Fibroblast of skin of right quadriceps (primary cell): ENCODE data around the gene GPR37.

Experiments
- DNase-seq: peaks from one replicate; pipeline ENCODE4 v3.0.0-alpha.2; 2013

Gene GPR37, protein sequence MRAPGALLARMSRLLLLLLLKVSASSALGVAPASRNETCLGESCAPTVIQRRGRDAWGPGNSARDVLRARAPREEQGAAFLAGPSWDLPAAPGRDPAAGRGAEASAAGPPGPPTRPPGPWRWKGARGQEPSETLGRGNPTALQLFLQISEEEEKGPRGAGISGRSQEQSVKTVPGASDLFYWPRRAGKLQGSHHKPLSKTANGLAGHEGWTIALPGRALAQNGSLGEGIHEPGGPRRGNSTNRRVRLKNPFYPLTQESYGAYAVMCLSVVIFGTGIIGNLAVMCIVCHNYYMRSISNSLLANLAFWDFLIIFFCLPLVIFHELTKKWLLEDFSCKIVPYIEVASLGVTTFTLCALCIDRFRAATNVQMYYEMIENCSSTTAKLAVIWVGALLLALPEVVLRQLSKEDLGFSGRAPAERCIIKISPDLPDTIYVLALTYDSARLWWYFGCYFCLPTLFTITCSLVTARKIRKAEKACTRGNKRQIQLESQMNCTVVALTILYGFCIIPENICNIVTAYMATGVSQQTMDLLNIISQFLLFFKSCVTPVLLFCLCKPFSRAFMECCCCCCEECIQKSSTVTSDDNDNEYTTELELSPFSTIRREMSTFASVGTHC

DNA sequence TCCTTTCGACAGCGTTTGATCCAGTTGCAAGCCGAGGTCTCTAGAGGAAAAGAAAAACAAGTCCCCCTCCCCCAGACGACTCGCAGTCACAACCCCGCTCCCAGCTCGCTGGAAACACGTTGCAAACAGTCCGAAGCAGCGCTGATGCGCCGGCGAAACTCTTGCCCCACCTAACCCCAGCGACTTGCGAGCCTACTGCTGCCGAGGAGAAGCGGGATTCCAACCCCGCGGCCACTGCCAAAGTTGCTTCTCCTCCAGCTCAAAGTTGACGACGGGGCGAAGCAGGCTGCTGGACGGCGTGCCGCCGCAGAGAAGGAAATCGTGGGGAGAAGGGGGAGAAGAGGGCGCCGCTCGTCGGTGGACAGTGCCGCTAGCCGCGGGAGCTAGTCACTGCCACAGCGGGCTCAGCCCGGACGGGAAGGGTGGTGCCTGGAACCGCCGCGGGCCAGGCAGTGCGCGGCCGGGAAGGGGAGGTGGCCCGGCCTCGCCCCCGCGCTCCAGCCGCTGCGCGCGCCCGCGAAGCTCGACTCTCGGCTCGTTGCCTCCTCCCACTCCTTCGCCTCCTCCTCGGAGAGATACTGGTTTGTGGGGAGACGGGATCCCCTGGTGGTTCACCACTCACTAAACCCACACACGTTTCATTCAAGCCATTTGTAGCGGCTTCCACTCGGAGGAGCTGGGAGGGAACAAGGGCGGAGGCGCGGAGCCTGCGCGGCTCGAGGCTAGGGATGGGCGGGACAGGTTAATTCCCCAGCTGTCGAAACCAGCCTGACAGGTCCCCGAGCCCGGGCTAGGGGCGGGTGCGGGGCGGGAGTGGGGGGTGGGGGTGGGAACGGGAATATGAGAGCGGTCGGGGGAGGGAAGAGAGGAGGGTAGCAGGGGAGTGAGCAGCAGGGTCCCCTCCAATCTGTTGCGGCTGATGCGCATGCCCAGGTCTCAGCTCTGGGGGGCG, at the start of gene GPR37:
Gene GPR37 (minus strand): TSS at position 392 of the 952 bp plus-strand sequence. CDS start 816 bp downstream, outside the sequence.
- peak; percentile 33 for DNase-seq

DNA sequence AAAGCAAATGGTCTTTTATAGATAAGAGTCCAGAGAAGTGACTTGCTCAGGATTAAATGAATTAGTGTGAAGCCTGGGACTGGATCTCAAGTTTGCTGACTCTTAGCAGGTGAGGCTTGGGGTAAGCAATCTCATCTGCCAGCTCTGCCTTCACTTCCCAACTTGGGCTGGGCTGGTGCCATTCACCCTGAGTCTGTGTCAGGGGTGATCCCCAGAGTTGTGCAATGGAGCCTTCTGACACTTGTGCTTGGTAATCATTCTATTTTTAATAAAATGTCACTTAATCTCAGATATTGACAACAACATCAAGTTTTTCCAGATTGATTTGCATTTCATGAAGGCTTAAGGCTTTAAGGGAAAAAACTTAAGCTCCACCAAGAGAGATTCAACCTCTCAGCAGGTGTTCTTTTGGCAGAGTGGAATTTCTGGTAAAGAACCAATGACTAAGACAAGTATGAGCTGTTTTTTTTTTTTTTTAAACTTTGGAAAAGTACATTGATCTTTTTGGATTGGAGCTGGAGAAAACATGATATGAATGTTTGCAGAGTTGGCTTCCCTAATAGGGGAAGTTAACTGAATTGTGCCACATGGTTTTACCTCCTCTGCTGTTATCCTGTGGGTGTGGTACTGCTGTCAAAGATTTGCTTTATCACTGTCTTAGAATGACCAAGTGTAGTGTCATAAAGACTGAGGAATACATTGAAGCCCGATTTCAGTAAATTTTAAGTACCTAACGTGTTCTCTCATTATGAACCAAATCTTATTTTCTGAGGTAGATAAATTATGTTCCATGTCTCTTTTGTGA, 48.6 kb upstream of the GPR37 start:
- DNase-seq: no peak

DNA sequence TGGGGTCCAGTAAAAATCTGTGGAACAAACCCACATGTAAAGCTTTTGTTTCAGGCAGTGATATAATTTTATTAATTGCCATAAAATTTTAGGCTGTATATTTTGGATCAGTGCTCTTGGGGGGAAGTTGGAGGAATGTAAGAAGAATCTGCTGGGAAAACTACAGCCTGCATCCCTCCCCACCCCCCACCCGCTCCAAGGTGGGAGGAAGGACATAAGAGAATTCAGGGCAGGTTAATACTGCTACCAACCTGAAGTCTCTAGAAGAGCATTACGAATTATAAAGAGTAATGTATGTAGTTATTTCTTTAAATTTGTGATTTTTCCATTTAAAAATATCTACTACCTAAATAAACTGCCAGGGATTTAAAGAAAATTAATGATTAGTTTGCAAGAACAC, 47.2 kb upstream of the GPR37 start:
- DNase-seq: no peak

DNA sequence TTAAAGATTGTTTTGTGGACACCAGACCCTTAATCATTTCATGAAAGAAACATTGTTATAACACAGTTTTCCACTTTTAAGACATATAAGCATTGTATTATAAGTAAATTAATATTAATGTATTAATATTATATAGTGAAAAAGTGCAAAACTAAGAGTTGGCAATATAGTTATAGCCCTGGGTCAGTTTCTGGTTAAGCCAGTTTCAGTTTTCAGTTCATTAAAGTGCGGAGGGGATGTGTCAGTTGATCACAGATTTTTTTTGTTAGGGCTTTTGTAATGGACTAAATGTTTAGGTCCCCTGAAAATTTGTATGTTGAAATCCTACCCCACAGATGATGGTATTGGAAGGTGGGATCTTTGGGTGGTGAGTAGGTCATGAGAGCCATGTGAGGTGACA, 45.7 kb upstream of the GPR37 start:
- no peak for DNase-seq

DNA sequence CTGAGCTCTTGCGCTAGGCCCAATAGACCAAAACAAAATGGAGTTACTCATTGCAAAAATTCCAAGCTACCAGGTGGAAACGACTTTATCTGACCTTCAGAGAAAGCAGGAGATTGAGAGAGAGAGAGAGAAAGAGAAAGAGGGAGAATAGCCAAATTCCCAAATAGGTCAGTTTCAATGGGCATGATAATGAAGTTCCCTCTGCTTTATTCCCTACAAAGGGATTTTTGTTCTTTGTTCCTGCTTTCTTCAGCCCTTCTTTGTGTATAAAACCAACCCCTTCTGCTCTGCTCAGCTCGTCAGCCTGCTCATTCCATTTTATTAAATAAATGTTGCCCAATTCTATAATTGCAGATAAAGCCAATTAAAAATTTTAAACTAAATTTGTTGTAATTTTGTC, 45.0 kb upstream of the GPR37 start:
- DNase-seq: no peak

DNA sequence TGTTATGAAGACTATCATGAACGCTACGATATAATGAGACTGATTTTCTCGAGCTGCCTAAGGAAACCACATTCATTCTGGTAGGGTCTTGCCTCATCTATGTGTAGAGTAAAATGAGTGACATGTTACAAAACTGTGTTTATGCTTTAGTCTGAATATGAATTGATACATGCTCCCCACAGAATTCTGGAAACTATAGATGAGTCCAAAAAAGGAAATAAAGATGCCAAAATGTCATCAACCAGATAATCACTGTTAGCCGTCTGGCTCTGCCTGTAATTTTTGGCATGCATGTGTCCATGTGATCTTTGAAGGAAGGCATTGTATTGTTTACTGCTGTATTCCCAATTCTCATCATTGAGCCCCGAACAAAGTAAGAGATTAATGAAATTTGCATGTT, 42.6 kb upstream of the GPR37 start:
- no peak for DNase-seq

DNA sequence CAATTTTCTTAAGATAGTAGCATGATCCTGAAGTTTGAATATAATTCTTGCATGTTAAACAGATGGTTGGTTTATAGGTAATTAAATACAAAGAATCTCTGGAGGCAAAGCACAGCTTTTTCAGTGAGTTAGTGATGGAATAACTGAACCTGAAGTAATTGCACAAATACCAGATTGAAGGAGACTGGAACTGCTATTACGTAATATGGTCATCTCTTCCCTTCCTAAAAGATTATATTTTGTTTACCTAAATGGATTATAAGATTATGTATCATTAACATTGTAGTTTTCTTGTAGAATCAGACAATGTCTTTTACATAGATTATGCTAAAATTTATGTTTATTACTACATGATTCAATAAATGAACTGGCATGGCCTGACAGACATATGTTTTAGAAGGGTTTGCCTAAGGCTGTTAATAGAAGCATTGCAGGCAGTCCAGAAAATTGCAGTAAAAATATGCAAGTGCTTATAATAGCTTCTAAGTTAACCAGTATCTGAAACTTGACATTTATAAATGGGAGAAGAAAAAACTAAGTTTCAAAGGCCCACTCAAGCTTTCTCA, 35.8 kb upstream of the GPR37 start:
- no peak for DNase-seq

DNA sequence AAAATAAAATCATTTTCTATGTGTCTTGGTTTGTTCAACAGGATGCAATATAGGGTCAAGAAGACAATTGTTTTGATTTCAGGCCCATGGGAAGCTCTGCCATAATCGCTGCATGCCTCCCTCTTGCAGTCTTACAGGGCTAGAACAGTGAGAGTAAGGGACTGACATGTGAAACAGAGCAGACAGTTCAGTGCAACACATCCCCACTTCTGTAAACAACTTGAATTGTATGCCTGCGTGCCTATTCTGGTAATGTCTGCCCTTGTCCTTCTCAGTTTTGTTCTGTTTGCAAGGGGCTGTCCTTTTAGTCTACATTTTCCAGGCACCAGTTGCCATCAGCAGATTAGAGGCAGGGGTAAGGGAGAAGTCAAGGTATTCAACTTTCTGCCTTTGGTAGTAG, 34.8 kb upstream of the GPR37 start:
- no peak for DNase-seq

DNA sequence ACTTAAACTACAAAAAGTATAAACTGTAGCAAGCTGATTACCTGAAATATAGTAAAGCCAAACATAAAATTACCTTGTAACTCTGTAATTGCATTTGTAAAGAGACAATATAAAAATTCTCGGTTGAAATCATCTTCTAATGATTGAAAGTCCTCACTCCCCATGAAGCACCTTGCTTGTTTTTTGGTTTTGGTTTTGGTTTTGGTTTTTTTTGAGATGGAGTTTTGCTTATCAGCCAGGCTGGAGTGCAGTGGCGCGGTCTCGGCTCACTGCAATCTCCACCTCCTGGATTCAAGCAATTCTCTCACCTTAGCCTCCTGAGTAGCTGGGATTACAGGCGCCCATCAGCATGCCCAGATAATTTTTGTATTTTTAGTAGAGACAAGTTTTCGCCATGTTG, 33.9 kb upstream of the GPR37 start:
- DNase-seq: no peak

DNA sequence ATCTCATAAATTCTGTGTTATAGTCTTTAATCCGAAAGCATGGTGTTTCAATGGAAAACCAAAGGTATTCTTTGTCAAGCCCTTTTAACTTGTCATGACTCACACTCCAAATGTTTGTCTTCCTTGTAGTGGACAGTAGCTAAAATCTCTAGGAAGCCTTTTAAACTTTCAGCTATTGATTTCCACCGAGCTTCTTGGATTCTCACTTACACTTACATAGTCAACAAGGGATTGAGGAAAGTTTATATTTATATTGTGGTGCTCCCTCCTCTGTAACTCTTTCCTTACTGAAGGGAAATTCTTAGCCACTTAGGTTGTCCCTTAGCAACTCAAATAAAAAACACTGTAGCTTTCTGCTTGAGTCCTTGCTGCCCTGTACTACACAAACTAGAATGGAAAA, 31.2 kb upstream of the GPR37 start:
- no peak for DNase-seq

DNA sequence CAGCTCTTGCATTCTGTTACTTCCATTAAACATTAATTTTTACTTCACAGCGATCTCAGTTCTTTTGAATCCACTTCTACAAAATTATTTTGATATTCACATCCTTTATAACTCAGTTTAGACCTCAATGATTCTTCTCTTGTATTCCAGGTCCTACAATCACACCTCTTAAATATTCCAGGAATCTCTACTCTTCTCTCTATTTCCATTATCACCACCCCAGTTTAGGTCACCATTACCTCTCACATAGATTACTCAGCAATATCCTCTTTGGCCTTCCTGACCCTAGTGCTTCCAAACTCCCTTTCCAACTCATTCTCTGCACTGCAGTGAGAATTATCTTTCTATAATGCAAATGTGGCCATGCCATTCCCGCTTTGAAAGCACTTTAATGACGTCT, 27.1 kb upstream of the GPR37 start:
- no peak for DNase-seq

DNA sequence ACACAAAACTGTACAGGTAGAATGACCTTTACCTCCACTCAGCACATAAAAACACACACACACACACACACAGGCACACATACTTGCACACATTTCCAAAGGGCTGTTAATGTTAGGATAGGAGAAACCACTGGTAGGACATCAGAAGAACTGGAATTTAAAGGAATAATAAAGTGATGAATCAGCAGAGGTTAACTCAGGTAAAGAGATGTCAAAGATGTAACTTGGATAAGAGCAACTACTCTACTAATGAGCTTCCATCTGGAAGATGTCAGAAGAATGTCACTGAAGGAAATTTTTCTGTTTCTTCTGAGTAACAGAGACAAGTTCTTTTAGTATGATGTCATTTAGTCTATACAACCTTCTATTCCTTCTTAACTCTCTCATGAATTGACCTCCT, 26.4 kb upstream of the GPR37 start:
- no peak for DNase-seq

DNA sequence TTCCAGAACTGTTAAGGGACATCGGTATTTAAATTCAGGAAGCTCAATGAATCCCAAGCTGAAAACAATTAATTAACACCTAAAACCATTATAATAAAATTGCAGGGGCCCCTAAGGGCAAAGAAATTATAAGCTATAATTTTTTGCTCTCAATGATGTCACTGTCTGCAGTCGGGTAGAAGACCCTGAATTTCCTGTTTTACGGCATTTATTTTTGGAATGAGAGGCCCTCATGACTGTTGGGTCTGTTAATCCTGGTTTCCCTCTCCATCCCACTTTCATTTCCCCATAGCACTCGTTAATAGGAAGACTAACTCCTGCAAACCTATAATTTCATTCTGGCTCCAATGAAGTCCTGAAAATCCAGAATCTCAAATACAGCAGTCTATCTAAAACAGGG, 25.8 kb upstream of the GPR37 start:
- DNase-seq: no peak

DNA sequence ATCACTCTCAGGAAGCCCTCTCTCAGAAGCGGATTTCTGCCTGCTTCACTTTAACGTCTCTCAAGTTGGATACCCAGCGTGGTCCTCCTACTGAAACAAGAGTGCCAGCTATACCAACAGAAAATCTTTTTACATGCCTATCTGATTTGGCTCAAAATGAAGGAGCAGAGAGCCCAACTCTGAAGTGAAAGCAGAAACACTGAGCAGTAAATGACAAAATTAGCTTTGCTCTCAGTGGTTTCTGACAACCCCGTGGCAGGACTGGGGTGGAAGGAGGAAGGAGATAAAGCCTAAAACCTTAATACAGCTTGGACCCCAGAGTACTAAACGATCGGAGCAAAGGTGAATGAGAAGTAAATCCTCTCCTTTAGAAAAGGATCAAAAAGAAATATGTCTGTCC, 25.1 kb upstream of the GPR37 start:
- DNase-seq: no peak

DNA sequence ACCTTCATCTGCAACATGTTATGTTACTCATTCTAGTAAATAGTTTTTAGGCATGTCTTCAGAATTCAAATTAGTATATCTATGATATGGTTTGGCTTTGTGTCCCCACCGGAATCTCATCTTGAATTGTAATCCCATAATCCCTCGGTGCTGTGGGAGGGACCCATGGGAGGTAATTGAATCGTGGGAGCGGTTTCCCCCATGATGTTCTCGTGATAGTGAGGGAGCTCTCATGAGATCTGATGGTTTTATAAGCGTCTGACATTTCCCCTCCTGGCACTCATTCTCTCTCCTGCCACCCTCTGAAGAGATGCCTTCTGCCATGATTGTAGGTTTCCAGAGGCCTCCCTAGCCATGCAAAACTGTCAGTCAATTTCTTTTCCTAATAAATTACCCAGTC, 20.4 kb upstream of the GPR37 start:
- no peak for DNase-seq

DNA sequence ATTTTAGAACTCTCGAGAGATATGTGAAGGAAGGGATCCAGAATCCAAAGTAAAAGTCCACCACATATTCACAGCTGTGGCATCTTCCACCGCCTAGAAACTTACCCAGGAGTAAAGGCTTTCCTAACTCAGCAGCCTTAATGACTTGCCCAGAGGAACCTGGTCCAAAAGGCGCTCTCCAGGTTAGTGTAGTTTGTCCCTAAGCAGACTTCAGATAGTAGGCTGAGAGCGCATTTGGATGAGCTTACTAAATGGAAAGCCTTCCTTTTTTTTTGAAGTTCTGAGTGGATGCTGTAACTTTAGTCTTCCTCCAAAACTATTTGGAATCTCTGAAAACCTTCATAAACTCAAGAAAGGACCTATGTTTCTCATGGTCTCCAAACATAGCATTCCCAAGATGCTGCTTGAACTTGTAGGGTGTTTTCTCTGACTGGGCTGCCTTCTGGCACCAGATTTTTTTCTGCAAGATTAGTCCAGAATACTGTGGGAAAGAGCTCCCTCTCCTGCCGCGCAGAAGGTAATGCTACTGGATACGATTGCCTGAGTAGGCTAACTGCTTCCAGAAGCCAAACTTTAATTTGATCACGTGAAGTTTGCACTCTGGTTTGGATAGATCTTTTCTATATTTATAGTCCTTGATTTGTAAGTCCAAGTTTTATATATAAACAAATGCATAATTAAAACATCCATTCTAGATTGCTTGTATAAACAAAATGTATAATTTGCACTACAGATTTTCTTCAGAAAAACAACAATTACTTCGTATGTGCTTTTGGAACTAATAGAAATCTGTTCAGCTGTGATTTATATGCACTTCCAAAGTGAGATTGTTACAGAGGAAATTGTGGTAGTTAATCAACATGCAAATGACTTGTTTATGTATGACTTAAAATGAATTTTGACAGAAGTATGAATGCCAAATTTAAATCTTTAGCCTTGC, 19.6 kb upstream of the GPR37 start:
- DNase-seq: peak; percentile 40

DNA sequence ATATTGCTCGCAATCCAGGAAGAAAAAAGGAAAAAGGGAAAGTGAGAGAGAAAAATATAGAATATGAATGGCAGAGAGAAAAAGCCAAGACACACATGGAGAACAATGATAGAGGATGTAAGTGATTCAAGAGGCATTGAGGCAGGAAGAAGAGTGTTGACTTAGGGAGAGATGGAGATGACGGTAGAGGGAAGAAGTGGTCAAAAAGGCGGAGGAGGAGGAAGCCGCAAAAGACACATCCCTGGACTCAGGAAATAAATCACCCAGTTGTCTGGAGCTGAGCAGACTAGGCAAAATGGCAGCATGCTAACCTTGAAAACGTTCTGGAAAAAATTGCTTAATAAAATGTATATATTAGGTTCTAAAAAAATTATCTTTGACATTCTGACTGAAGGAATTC, 17.7 kb upstream of the GPR37 start:
- DNase-seq: no peak

DNA sequence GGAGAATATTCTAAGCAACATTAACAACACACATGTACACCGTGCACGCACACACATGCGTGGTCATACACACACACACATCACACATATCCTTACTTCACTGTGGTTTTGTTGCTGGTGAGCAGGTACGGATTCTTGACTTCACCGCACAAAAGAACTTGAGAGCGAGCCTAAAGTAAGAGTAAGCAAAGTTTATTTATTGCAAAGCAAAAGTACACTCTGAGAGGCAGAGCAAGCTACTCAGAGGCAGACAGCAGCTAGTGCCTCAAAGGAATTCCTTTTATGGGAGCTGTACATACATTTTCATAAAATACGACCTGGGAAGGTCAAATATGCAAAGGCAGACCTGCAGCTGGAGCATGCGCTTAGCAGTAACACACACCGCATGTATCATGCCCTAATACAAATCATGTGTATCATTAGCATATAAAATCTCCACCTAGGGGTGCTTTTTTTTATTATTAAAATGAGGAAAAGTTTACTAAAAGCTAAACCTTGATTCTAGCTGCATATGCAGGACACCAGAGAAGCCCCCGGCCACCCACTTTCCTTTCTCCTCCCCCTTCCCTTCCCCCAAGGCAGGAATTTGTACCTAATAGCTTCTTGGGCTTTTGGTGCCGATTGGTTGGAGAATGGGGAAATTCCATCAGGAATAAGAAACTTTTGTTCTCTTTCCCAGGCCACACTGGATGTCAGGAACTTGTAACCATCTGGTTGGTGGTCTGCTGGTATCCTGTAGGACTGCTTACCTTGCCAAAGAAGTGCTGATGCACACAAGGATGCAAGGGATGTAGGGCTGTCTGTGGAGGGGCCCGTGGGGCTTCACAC, 16.5 kb upstream of the GPR37 start:
- DNase-seq: no peak

DNA sequence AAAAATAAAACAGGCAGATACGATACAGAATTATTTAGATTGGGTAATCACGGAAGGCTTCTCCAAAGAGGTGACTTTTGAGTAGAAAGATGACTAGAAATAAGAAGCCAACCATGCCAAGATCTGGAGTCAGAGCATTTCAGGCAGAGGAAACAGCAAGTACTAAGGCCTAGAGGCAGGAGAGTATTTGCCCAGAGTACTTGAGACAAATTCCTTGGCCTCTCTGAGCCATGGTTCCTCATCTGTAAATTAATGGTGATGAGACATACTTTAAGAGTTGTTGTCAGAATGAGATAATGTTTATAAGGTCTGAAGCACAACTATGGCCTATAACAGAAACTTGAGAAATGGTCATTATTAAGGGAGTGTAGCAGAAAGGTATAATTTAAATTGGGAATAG, 15.8 kb upstream of the GPR37 start:
- no peak for DNase-seq

DNA sequence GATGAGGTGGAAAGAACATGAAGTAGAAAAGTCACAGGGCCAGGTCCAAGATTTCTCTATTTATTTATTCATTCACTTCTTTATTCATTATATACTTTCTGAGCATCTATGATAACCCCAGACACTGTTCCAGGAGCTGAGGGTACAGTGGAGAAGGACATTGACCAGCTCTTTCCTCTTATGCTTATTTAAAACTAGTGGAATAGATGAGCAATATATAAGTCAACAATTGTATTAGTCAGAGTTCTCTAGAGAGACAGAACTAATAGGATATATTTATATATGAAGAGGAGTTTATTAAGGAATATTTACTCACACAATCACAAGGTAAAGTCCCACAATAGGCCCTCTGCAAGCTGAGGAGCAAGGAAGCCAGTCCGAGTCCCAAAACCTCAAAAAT, 15.0 kb upstream of the GPR37 start:
- DNase-seq: no peak
